Activated CD8-positive, alpha-beta T cell treated with anti-CD3 and anti-CD28 coated beads for 36 hours (primary cell): ENCODE measurements around the gene AP4B1. TPM values are rescaled to one million over a fixed set of nuclear protein-coding genes. Genes with fewer than 3 reads are reported as not detected.

ENCODE experiments used
- ATAC-seq: fragments of 200-7000 bp; cut with Tn5 transposase; one replicate; pipeline ENCODE4 v1.10.0; 2021; ENCODE audit warnings: mild to moderate bottlenecking, moderate library complexity
- CTCF ChIA-PET: fragments of 350-600 bp; sonication (Branson Sonifier 250); formaldehyde crosslinking; loops from one replicate; lab custom pipeline; 2021; ENCODE audit warnings: antibody characterized with exemption; lab: Charles Lee
- POLR2A ChIA-PET: fragments of 350-600 bp; sonication (Branson Sonifier 250); formaldehyde crosslinking; loops from one replicate; lab custom pipeline; 2021; ENCODE audit warnings: antibody characterized with exemption; lab: Charles Lee
- DNase-seq: peaks from one replicate; pipeline ENCODE4 v3.0.0-alpha.2; 2020
- H3K27ac Mint-ChIP-seq: one replicate; pipeline ENCODE4 v1.8.0; 2021; ENCODE audit warnings: mild to moderate bottlenecking, mixed read lengths
- H3K27me3 Mint-ChIP-seq: one replicate; pipeline ENCODE4 v1.8.0; 2021; ENCODE audit warnings: mixed read lengths
- H3K36me3 Mint-ChIP-seq: one replicate; pipeline ENCODE4 v1.8.0; 2021; ENCODE audit warnings: low read depth, mixed read lengths
- H3K4me1 Mint-ChIP-seq: one replicate; pipeline ENCODE4 v1.8.0; 2021; ENCODE audit warnings: low read depth, mixed read lengths
- H3K4me3 Mint-ChIP-seq: one replicate; pipeline ENCODE4 v1.8.0; 2021; ENCODE audit warnings: mild to moderate bottlenecking, moderate library complexity, mixed read lengths
- H3K9me3 Mint-ChIP-seq: one replicate; pipeline ENCODE4 v1.8.0; 2021; ENCODE audit warnings: mixed read lengths
- intact Hi-C: fragments of 100-400 bp; cut with micrococcal nuclease; formaldehyde crosslinking; loops from one replicate; pipeline ENCODE4 v1.10.0; 2022
- total RNA-seq, 2 experiments: library from RNA; stranded (reverse); gene quantifications; one replicate each; pipeline ENCODE4 v1.2.3, GENCODE V29; 2021
- TF ChIP-seq, protein P1 (sequence below): fragments of 200-600 bp; IDR thresholded peaks from one replicate; pipeline ENCODE4 v1.8.0; 2022; ENCODE audit warnings: antibody characterized with exemption, mild to moderate bottlenecking

AP4B1 gene
- total RNA-seq, 2 experiments from 2014 or later: 38.2 to 38.5 TPM

DNA sequence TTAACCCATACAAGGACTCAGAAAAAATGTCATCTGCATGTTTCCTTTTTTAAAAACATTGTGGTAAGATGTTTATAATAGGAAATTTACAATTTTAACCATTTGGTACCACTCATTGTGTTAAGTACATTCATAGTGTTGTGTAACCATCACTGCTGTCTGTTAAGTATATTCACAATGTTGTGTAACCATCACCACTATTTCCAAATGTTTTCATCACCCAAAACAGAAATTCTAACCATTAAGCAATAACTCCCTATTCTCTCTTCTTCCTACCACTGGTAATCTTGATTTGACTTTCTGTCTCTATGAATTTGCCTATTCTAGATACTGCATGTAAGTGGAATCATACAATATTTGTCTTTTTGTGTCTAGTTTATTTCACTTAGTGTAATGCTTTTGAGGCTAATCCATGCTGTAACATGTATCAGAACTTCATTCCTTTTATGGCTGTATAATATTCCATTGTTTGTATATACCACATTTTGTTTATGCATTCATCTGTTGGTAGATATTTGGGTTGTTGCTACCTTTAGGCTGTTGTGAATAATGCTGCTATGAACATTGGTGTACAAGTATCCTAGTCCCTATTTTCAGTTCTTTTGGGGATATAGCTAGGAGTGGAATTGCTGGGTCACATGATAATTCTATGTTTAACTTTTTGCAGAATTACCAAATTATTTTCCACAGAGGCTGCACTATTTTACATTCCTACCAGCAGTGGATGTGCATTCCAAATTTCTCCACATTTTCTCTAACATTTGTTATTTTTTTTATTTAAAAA is 38.6 kb upstream of the AP4B1 start:
- CTCF ChIA-PET: interaction anchor here (4.3 kb wide), 1 partner anchor 13 kb away, joined by 24 read pairs; the partner anchor contains the start of gene HIPK1
- Mint-ChIP-seq H3K4me1 (peaks cover 76% of the 10 kb centered on the region), H3K9me3 (no peaks in the 10 kb centered on the region), H3K36me3 (peaks cover 44% of the 10 kb centered on the region), H3K4me3 (no peak overlapping the region), H3K27ac (peak overlapping the region; percentile 14), H3K27me3 (no peaks in the 10 kb centered on the region)
- intact Hi-C loops: no loop called here
- POLR2A ChIA-PET: no interaction called here
- ATAC-seq (no peak), DNase-seq (no peak)
- TF ChIP-seq, protein P1, sequence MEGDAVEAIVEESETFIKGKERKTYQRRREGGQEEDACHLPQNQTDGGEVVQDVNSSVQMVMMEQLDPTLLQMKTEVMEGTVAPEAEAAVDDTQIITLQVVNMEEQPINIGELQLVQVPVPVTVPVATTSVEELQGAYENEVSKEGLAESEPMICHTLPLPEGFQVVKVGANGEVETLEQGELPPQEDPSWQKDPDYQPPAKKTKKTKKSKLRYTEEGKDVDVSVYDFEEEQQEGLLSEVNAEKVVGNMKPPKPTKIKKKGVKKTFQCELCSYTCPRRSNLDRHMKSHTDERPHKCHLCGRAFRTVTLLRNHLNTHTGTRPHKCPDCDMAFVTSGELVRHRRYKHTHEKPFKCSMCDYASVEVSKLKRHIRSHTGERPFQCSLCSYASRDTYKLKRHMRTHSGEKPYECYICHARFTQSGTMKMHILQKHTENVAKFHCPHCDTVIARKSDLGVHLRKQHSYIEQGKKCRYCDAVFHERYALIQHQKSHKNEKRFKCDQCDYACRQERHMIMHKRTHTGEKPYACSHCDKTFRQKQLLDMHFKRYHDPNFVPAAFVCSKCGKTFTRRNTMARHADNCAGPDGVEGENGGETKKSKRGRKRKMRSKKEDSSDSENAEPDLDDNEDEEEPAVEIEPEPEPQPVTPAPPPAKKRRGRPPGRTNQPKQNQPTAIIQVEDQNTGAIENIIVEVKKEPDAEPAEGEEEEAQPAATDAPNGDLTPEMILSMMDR: no peak

DNA sequence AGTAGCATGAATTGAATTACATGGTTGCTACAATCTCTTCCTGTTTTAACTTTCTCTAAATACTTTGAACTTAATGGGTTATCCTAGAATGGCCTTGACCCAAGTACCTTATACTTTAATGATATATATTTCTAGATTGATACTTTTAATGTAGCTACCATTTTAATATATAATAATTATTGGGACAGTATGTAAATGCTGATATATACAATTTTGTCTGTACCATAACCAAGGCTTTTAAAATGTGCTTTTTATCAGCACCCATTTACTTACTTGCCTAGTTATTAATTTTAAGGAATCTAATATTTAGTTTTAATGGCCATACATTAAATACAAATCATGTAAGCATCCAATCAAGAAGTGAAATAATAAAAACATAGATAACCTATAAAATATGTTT is 37.9 kb upstream of the AP4B1 start:
- H3K36me3 Mint-ChIP-seq: peaks cover 43% of the 10 kb centered on the region
- no peak overlapping the region for H3K4me3 Mint-ChIP-seq
- ChIA-PET POLR2A (no interaction called here), CTCF (interaction anchor here (4.3 kb wide), 1 partner anchor 12 kb away, joined by 24 read pairs; the partner anchor contains the start of gene HIPK1)
- DNase-seq (no peak), ATAC-seq (no peak)
- intact Hi-C loops: no loop called here
- H3K27ac Mint-ChIP-seq: no peak overlapping the region
- no peaks in the 10 kb centered on the region for H3K9me3 Mint-ChIP-seq
- H3K4me1 Mint-ChIP-seq: peaks cover 76% of the 10 kb centered on the region
- TF ChIP-seq, protein P1: no peak
- H3K27me3 Mint-ChIP-seq: no peaks in the 10 kb centered on the region

- no peaks in the 10 kb centered on the region for H3K27me3 Mint-ChIP-seq
- peaks cover 74% of the 10 kb centered on the region for H3K4me1 Mint-ChIP-seq
- no peaks in the 10 kb centered on the region for H3K9me3 Mint-ChIP-seq
- ATAC-seq (peak; percentile 8), DNase-seq (no peak)
- ChIA-PET POLR2A (interaction anchor here (1.1 to 4.2 kb wide), 2 partner anchors 7 to 11 kb away, joined by 3 to 37 read pairs; partner anchors contain the start of gene HIPK1), CTCF (interaction anchor here (1.0 to 4.3 kb wide), 3 partner anchors 7 to 11 kb away, joined by 3 to 24 read pairs (median 23); partner anchors contain the start of gene HIPK1)
- H3K27ac Mint-ChIP-seq: peak overlapping the region; percentile 95
- intact Hi-C loops: no loop called here
- H3K36me3 Mint-ChIP-seq: peaks cover 47% of the 10 kb centered on the region
- TF ChIP-seq, protein P1: no peak
- H3K4me3 Mint-ChIP-seq: peak overlapping the region; percentile 73
These were observed 36.6 kb upstream of the AP4B1 start for GRCh38 chr1:113941245-113941559.

- Mint-ChIP-seq H3K4me1 (peaks cover 75% of the 10 kb centered on the region), H3K4me3 (peak overlapping the region; percentile 73), H3K27ac (peak overlapping the region; percentile 95), H3K27me3 (no peaks in the 10 kb centered on the region), H3K36me3 (peaks cover 44% of the 10 kb centered on the region), H3K9me3 (no peaks in the 10 kb centered on the region)
- TF ChIP-seq, protein P1: no peak
- intact Hi-C loops: no loop called here
- ChIA-PET POLR2A (interaction anchor here (0.7 to 4.2 kb wide), 3 partner anchors 9 to 13 kb away, joined by 3 to 37 read pairs (median 8); partner anchors contain the start of gene HIPK1), CTCF (interaction anchor here (0.9 to 4.3 kb wide), 5 partner anchors 7 to 38 kb away, joined by 3 to 24 read pairs (median 4); partner anchors contain the start of genes HIPK1 and OLFML3)
- ATAC-seq (peak; percentile 71), DNase-seq (peak; percentile 85)
These were observed 36.0 kb upstream of the AP4B1 start for GRCh38 chr1:113940365-113941244.
